Testis (tissue), 3 donors: ENCODE measurements around the gene ABCF2. TPM values are rescaled to one million over a fixed set of nuclear protein-coding genes. Genes with fewer than 3 reads are reported as not detected.

Experiments
- DNase-seq: peaks from one replicate; pipeline ENCODE4 v3.0.0-alpha.2; 2019
- H3K27ac ChIP-seq, 2 donors: fragments of 200-600 bp; sonication (generic); one replicate each; pipeline ENCODE4 v1.5.1; 2019
- H3K27me3 ChIP-seq: fragments of 200-600 bp; sonication (generic); one replicate; pipeline ENCODE4 v1.5.1; 2019
- H3K36me3 ChIP-seq: fragments of 200-600 bp; sonication (generic); one replicate; pipeline ENCODE4 v1.5.1; 2017; ENCODE audit warnings: low read depth; ENCODE audit errors: missing control alignments
- H3K4me1 ChIP-seq: fragments of 200-600 bp; sonication (generic); one replicate; pipeline ENCODE4 v1.5.1; 2019
- H3K4me3 ChIP-seq, 2 donors: fragments of 200-600 bp; sonication (generic); one replicate each; pipeline ENCODE4 v1.5.1; 2017 to 2019
- H3K9me3 ChIP-seq: fragments of 200-600 bp; sonication (generic); one replicate; pipeline ENCODE4 v1.5.1; 2017
- CTCF ChIP-seq, 3 experiments: fragments of 450-650 bp in 2 of 3; fragments of 200-600 bp in 1 of 3; sonication (generic) in 1 of 3; IDR thresholded peaks; one replicate each; pipeline ENCODE4 v1.5.1; 2016 to 2019; ENCODE audit warnings: antibody characterized with exemption in 3 of 3, mild to moderate bottlenecking in 2 of 3, moderate library complexity in 1 of 3
- POLR2A ChIP-seq: fragments of 450-650 bp; IDR thresholded peaks from one replicate; pipeline ENCODE4 v1.6.1; 2017; ENCODE audit warnings: antibody characterized with exemption, mild to moderate bottlenecking, moderate library complexity
- WGBS, 2 donors: methylation state at CpG; one replicate each; pipeline ENCODE4 v1.1.5; 2018; 5-methylcytosine and 5-hydroxymethylcytosine counted together
- intact Hi-C: fragments of 100-400 bp; cut with DNase I; formaldehyde crosslinking; loops from one replicate; pipeline ENCODE4 v1.15.1; 2023; ENCODE audit warnings: low total_unique reads
- polyA plus RNA-seq: library from polyadenylated mRNA; stranded (reverse); fragments of 350-450 nt; fragmentation: Illumina TruSeq; extraction: RNeasy Lipid Tissue Mini Kit (QIAGEN cat#74804); gene quantifications from one replicate; pipeline ENCODE4 v1.2.3, GENCODE V29; 2014; ENCODE audit warnings: low read depth, low replicate concordance; ENCODE audit not compliant: insufficient read depth
- total RNA-seq, 2 donors: library from RNA; depleted of rRNA; stranded (reverse); fragments of >200 nt; gene quantifications; one replicate each; pipeline ENCODE4 v1.2.3, GENCODE V29; 2016

ABCF2 gene
- total and polyA plus RNA-seq, 3 donors from 2014 or later: 44.4 to 54.3 (median 49.4) TPM

GRCh38 chr7:151251328-151251688, 24.3 kb upstream of the ABCF2 start:
- Histone ChIP-seq H3K9me3 (no peaks in the 10 kb centered on the region), H3K4me1 (peaks cover 61% of the 10 kb centered on the region), H3K36me3 (no peaks in the 10 kb centered on the region), H3K27ac (peak overlapping the region; percentile 61 to 89), H3K27me3 (no peaks in the 10 kb centered on the region), H3K4me3 (peak overlapping the region; percentile 59 to 75)
- TF ChIP-seq POLR2A: no peak
- TF ChIP-seq CTCF (IDR thresholded peaks at IDR 0.05): no peak
- 2 to 4% methylated on average over 13 to 19 of the region's 19 CpGs for WGBS, 2 donors
- intact Hi-C loops: no loop called here
- peak; percentile 48 for DNase-seq

GRCh38 chr7:151250181-151251132, 23.5 kb upstream of the ABCF2 start:
- H3K36me3 ChIP-seq: no peaks in the 10 kb centered on the region
- H3K9me3 ChIP-seq: no peaks in the 10 kb centered on the region
- TF ChIP-seq POLR2A (no peak), CTCF (IDR thresholded peaks at IDR 0.05) (no peak)
- peaks cover 65% of the 10 kb centered on the region for H3K4me1 ChIP-seq
- peak overlapping the region; percentile 85 to 89 for H3K27ac ChIP-seq
- H3K27me3 ChIP-seq: no peaks in the 10 kb centered on the region
- 36 to 53% methylated on average over 7 of the region's 7 CpGs for WGBS, 2 donors
- DNase-seq: no peak
- intact Hi-C loops: no loop called here
- H3K4me3 ChIP-seq: no peak overlapping the region

- H3K4me3 ChIP-seq: peak overlapping the region; percentile 58 to 73
- no peaks in the 10 kb centered on the region for H3K9me3 ChIP-seq
- peaks cover 64% of the 10 kb centered on the region for H3K4me1 ChIP-seq
- TF ChIP-seq POLR2A (no peak), CTCF (IDR thresholded peaks at IDR 0.05) (no peak)
- intact Hi-C loops: no loop called here
- no peaks in the 10 kb centered on the region for H3K27me3 ChIP-seq
- no peaks in the 10 kb centered on the region for H3K36me3 ChIP-seq
- peak overlapping the region; percentile 85 to 89 for H3K27ac ChIP-seq
- 3 to 4% methylated on average over 5 of the region's 5 CpGs for WGBS, 2 donors
- peak; percentile 84 for DNase-seq
Measured at GRCh38 chr7:151249732-151250072, 22.7 kb upstream of the ABCF2 start.

GRCh38 chr7:151249034-151249731, 22.2 kb upstream of the ABCF2 start:
- Histone ChIP-seq H3K4me1 (peaks cover 61% of the 10 kb centered on the region), H3K27ac (peak overlapping the region; percentile 85 to 89), H3K9me3 (no peaks in the 10 kb centered on the region), H3K27me3 (no peaks in the 10 kb centered on the region), H3K4me3 (peak overlapping the region; percentile 58 to 73), H3K36me3 (no peaks in the 10 kb centered on the region)
- TF ChIP-seq POLR2A: no peak
- no peak for TF ChIP-seq CTCF (IDR thresholded peaks at IDR 0.05)
- intact Hi-C loops: no loop called here
- peak; percentile 71 for DNase-seq
- 1 to 5% methylated on average over 14 to 45 of the region's 45 CpGs for WGBS, 2 donors
